ENCODE results near the gene TMEM190.

Gene TMEM190

GRCh38 chr19:55348317-55349034 is 28.1 kb upstream of the TMEM190 start:
- TF ChIP-seq CTCF (IDR thresholded peaks at IDR 0.05) = no peak

DNA sequence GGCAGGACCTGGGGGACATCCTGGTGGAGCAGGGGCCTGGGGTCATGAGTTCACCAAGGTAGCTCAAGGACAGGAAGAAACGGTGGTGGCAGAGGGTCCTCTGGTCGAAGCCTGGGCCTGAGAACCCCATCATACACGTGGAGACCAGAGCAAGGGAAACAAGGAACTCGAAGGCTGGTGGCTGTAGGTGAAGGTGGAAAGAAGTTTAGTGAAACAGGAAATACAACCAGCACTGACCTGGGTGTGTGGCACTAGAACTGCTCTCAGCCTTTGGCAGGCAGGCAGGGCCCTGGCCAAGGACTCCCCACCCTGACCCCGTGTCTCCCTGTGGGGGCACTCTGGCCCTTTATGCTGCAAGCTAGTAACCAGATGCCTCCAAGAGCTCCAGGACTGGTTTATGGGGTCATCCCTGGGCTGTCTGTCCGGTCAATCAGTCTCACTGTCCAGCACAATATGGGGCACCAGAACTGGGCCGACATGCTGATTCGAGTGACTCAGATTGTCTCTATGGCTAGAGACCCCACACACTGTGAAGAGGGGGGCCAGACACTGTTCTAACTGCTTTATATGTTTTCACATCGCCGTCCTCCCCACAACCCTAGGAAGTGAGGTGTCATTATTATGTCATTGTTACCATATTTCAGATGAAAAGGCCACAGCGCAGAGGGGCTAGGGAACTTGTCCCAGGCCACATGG is 25.9 kb upstream of the TMEM190 start:
- TF ChIP-seq CTCF (IDR thresholded peaks at IDR 0.05) = no peak

DNA sequence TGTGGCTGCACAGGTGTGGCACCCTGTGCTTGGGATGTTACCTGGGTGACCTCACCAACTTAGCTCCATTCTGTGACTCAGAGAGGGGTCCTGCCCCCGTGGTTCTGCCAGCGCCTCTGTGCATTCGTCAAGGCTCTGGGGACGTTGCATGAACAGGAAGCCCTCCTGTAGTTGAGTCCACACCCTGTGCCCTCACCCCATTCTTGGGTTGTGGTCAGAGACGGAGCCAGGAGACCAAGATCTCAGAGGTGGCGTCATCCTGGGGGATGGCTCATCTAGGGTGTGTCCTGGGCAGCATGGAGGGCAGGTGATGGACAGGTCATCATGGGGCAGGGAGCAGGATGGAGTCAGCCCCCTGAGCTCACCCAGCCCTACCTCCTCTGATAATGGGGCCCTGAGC is 24.6 kb upstream of the TMEM190 start:
- no peak for TF ChIP-seq CTCF (IDR thresholded peaks at IDR 0.05)

DNA sequence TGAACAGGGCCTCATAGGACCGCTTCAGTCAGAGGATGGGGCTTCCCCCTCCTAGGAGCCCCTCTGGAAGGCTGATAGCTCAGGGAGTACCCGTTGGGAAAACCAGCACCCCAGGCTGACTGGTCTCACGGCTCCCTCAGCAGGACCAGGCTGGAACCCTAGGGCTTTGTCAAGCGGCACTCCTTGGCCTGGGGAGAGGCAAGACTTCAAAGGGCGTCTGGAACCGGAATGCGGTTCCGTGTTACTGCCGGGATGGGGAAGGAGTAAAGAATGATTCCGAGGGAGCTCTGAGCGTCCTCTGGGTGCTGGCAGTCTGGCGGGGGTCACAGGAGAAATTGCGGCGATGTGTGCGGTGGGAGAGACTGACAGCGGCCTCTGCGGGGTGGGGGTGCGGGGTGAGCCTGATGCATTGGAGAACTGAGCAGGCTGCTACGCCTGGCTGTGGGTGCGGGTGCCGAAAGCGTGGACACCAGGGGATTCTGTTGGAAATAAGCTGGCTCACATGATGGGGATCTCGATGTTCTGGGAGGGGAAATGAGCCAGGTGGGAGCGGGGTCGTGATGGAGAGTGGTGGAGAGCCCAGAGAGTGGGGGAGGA is 24.0 kb upstream of the TMEM190 start:
- TF ChIP-seq CTCF (IDR thresholded peaks at IDR 0.05) = no peak

DNA sequence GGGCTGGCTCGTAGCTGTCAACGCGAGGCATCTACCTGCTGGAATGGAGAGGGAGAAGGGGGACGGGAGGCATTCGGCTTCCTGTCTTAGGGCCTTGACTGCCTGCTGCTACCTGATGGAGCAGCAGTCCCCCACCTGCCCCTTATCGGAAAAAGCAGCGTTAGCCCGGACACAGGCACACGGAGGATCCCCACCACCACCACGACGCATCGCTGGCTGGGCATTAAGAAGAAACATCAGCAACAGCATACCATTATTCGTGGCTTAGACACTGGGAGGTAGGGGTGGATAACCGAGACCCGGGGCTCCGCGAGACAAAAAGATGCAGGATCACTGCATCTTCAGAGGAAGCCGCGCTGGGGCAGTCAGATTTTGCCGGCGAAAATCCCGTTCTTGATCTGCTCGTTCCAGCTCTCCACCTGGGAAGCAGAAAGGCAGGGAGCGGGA is 23.2 kb upstream of the TMEM190 start:
- TF ChIP-seq CTCF (IDR thresholded peaks at IDR 0.05) = no peak

GRCh38 chr19:55353803-55354697 is 22.6 kb upstream of the TMEM190 start:
- TF ChIP-seq CTCF (IDR thresholded peaks at IDR 0.05) = no peak

DNA sequence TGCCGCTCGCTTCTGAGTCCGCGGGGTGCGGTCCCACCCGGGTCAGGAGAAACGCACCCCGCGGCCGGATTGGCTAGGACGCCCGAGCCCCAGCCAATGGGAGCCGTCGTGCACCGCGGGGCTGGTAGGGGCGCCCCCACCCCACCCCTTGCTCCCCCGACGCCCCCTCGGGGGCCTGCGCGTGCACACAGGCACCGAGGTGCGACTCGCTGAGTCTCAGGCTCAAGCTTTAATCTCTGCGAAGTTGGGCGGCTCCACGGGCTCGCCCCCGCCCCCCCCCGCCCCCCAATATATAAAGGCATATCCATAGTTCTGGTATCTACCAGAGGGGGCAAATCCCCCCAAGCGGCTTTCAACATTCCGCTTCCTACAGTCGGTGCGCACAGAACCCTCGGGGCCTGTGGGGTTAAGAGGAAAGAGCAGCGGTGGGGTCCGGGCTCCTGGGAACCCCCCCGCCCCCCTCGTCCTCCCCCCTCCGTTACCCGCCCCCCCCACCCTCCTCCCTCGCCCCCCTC is 21.9 kb upstream of the TMEM190 start, which contains the start of gene COX6B2:
TSS of gene COX6B2 (minus strand) at position 22 of the 515 bp plus-strand sequence. CDS start 198 bp downstream, outside the sequence.
- TF ChIP-seq CTCF (IDR thresholded peaks at IDR 0.05) = no peak

All from LNCAP (cell line).